ENCODE results near the gene BICC1.

DNA sequence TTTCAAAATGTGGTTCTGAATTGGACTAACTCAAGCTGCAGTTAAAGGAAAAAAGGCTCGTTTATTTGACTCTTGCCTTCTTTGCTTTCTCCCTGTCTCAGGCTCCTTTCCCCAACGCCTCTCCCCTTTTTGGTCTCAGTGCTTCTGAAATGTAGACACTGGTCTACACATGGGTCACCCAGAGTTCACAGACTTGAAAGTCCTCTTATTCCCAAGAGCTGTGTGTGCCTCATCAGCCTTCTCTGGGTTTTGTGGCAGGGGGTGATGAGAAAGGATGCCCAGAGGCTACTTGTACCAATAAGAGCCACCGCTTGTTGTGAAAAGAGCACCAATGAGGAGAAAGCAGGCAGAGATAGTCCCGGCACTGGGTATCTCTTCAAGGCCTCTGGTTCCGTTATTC is 125.7 kb downstream of the BICC1 start:
- TF ChIP-seq, protein P1, sequence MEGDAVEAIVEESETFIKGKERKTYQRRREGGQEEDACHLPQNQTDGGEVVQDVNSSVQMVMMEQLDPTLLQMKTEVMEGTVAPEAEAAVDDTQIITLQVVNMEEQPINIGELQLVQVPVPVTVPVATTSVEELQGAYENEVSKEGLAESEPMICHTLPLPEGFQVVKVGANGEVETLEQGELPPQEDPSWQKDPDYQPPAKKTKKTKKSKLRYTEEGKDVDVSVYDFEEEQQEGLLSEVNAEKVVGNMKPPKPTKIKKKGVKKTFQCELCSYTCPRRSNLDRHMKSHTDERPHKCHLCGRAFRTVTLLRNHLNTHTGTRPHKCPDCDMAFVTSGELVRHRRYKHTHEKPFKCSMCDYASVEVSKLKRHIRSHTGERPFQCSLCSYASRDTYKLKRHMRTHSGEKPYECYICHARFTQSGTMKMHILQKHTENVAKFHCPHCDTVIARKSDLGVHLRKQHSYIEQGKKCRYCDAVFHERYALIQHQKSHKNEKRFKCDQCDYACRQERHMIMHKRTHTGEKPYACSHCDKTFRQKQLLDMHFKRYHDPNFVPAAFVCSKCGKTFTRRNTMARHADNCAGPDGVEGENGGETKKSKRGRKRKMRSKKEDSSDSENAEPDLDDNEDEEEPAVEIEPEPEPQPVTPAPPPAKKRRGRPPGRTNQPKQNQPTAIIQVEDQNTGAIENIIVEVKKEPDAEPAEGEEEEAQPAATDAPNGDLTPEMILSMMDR (conservative IDR thresholded peaks at IDR 0.05; ENCODE audit: low read depth, low read length) = no peak
- no peak for TF ChIP-seq EZH2 (IDR thresholded peaks at IDR 0.05; ENCODE audit: low read length, unreplicated experiment)
- no peak for TF ChIP-seq EZH2phosphoT487 (IDR thresholded peaks at IDR 0.05; ENCODE audit: borderline replicate concordance, low read length)

Data from PC-3 (cell line).